HG03108 (cell line): ENCODE measurements around the gene NPC1L1.

ENCODE experiments used
- ATAC-seq: cut with Tn5 transposase; IDR thresholded peaks from one replicate; pipeline ENCODE4 v1.9.1; 2021; ENCODE audit warnings: moderate library complexity; ENCODE audit not compliant: unreplicated experiment

Gene NPC1L1

GRCh38 chr7:44536090-44536489, 5.0 kb downstream of the NPC1L1 start:
- no peak for ATAC-seq

DNA sequence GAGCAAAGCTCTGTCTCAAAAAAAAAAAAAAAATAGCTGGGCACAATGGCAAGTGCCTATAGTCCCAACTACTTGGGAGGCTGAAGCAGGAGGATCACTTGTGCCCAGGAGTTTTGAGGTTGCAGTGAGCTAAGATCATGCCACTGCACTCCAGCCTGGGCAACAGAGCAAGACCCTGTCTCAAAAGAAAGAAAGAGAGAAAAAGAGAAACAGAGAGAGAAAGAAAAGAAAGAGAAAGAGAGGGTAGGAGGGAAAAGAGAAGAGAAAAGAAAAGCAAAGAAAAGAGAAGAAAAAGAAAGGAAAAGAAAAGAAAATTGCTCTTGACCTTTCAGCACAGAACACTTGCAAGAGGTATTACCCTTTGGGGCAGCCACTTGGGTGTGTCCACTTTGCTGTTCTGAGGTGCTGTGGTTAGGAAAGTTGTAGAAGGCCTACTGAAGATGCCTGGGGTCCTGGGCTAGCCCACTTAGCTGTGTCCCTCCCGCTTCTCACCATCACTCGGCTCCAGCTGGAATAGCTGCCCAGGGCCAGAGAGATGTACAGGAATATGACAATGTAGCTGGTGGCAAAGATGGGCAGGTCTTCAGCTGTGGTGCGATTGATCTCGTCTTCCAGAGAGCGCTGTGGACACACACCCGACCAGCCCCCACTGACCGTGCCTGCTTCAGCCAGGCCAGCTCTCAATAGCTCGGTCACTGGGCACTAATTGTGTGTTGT, 5.6 kb downstream of the NPC1L1 start:
- no peak for ATAC-seq

DNA sequence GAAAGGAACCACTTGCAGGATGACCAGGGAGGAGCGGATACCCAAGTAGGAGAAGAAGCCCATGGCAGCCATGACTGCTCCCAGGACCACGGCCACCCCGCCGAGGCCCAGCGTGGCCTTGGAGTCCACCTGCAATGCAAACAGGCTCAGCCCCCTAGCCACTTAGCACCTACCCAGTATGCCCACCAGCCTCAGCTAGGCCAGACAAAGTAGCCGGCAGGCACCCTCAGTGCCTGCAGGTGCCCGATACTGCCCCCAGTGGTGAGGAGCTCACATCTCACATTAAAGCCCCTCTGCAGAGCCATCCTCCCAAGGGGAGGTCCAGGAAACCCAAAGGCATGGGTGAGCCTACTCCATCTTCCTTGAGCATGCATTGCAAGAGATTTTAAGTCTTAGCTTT, 6.6 kb downstream of the NPC1L1 start:
- ATAC-seq: no peak

GRCh38 chr7:44534087-44534486, 7.0 kb downstream of the NPC1L1 start:
- ATAC-seq: no peak

- no peak for ATAC-seq
These were observed 7.7 kb downstream of the NPC1L1 start for GRCh38 chr7:44533301-44534055.

DNA sequence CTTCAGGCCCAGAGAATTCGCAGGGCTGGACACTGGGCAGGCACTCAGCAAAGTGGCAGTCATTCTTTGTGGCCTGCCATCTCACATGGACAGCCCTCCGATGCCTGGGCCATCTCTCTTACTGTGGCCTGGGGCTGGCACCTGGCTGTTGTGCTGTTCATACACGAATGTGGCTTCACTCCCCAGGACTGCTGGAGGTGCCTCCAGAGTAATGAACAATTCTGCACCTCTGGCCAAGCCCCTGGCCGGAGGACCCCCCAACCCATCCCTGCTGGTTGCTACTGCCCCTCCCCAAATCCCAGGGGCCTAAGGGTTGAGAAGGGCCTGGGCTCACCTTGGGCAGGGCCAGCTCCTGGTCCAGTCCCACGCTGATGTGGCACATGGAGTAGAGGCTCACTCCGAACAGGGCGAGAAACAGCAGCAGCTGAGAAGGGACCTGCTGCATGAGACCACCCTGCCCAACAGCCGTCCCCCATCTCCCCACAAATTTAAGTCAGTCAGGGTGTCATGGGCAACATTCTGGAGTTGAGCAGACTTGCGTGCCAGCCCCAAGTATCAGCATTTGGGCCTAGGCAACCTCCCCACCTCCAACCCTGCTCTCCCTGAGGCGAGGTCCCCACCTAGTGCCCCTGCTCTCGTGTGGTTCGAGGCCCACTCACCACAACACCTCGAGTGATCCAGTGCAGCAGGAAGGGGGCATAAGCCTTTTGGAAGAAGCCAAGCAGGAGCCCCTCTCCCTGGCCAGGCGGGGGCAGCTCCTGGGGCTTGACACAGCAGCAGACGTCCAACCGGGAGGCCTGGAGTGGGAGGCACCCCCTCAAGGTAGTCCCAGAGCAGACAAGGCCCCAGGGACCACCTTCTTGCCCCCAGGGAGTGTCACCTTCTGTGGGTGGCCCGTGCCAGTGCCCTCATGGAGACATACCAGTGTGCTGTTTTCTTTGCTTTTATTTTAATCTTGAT, 9.4 kb downstream of the NPC1L1 start:
- no peak for ATAC-seq

- ATAC-seq: no peak
These were observed 10.1 kb downstream of the NPC1L1 start for GRCh38 chr7:44530990-44531389.

DNA sequence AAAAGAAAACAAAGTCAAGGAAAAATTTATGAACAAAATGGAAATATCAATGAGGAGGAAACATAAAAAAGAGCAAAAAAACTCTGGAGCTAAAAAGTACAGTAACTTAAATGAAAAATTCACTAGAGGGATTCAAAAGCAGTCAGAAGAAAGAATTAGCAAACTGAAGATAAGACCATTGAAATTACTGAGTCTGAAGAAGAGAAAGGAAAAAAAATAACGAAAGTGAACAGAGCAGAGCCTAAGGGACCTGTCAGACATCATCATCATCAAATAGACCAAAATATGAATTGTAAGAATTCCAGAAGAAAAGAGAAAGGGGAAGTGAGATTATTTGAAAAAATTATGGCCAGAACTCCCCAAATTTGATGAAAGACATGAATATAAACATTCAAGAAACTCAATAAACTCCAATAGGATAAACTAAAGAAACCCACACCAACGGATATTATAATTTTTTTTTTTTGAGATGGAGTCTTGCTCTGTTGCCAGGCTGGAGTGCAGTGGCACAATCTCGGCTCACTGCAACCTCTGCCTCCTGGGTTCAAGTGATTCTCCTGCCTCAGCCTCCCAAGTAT, 16.2 kb downstream of the NPC1L1 start:
- ATAC-seq: no peak

DNA sequence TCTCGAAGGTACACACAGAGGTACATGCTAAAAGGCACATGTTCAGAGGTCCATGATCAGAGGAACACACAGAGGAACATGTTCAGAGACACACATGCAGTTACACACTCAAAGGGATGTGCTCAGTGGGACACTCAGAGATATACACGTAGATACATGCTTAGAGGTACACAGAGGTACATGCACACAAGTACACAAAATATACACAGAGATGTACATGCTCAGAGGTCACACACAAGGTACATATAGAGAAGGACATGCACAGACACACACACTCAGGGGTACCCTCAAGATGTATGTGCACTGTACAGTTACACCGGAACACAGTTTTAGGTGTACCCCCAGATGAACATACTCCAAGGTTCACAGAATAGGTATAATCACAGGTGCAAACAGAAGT, 18.8 kb downstream of the NPC1L1 start:
- ATAC-seq: no peak

DNA sequence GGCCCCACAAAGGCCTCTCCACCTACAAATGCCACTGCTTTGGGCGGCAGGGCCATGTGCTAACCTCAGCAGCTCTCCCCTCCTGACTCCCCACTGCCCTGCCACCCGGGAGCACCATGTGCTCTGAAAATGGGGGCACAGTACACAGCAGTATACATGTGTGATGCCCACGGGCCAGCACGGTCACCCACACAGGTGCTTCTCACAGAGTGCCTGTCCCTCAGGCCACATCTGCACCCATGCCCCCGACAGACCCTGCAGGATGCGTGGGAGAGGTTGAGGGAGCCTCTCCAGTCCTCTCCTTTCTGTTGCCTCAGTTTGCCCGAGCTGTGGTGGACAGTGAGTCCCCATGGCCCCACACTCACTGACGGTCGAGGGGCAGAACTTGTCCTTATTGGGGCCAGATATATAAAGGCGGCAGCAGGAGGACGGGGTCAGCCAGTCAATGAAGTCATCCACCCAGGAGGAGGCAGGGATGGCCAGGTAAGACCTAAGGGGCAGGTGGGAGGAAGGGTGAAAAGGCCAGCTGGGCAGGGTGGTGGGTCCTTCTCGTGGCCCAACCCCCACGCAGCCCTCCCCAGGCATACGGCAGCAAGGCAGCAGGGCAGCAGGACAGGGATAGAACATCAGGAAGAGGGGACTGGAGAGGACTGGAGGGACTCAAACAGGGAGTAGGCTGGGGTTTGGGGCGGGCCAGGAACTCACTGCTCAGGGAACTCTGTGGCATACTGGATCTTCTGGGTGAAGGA, 19.6 kb downstream of the NPC1L1 start:
- ATAC-seq: no peak

GRCh38 chr7:44520574-44520973, 20.6 kb downstream of the NPC1L1 start:
- no peak for ATAC-seq

- no peak for ATAC-seq
These were observed 21.6 kb downstream of the NPC1L1 start for GRCh38 chr7:44519546-44519945.

GRCh38 chr7:44518761-44519160, 22.4 kb downstream of the NPC1L1 start:
- ATAC-seq: no peak

GRCh38 chr7:44517175-44517574, 24.0 kb downstream of the NPC1L1 start:
- no peak for ATAC-seq

- no peak for ATAC-seq
These were observed 25.4 kb downstream of the NPC1L1 start for GRCh38 chr7:44515590-44516268.

DNA sequence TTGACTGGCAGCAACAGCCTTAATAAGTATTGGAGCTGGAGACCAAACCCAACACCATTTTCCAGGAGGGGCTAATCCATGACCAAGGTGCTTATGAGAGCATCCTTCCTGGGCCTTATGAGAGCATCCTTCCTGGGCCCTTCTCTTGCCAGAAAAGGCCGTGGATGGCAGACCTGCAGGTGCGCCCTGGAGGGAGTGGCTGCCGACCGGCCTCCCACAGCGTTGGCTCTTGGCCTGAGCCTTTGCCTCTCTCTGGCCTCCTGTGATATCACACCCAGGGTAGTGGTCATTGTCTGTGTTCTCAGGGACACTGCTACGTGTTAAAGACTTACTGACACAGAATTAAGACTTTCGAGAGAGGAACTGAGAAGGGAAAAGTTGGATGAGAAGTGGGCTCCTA, 28.4 kb downstream of the NPC1L1 start:
- ATAC-seq: no peak

GRCh38 chr7:44511863-44512468, 29.2 kb downstream of the NPC1L1 start:
- no peak for ATAC-seq

- no peak for ATAC-seq
These were observed 29.9 kb downstream of the NPC1L1 start for GRCh38 chr7:44511236-44511635.

DNA sequence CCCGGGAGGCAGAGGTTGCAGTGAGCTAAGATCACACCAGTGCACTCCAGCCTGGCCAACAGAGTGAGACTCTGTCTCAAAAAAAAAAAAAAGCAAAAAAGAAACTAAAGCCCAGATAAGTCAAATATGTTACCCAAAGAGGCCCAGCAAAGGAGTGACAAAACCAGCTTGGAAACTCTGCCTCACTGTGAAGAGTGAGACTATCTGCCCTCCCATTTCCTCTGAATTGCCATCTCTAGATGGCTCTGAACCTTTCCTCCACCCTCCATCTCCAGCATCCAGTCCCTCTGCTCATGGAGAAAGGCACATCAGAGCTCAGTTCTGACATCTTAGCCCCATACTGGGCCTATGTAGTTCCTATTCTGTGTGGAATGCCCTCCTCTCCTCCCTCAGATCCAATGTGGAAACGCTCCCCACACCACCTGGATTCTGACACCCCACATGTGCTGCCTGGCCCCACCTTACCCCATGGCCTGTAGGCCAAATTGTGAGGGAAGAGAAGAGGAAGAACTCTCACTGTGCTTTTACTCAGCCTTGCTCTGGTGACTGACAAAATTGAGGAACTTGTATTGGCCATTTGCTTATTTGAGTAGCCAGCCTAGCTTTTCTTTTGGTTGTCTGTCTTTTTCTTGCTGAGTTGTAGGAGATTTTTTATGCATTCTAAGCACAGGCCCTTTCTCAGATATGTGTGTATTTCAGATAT, 32.7 kb downstream of the NPC1L1 start:
- ATAC-seq: no peak
